Measurements from ENCODE around the gene NFYA. TPM values are rescaled to one million over a fixed set of nuclear protein-coding genes. Genes with fewer than 3 reads are reported as not detected.

The NFYA gene
- total and polyA plus RNA-seq, 2 of the 4 experiments (the other 2 are of a cell fraction) = 10.9 to 28.5 TPM

DNA sequence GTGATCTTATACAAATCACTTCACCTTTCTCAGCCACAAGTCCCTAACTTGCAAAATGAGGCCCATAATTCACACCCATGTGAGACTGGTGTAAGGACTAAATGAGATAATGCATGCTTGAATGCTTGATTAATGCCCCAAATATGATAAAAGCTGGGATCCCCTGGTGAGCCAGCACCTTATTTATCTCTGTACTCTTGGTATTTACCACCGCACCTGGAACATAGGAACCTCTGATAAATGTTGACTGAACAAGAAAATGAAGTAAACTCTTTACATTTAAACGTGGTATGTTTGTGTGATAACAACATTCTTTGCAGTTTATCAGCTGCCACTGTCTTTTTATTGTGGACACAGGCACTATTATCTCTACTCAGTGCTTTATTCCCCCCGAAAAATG lies 22.2 kb upstream of the NFYA start:
- WGBS, 2 experiments (ENCODE audit: extremely low coverage in 2 of 2, insufficient read length in 1 of 2) = no CpG with 5 or more reads among the region's 3 CpGs
- in situ Hi-C loops (cut with MboI; ENCODE audit: low sequenced_read_pairs) (no loop called here), dilution Hi-C loops (cut with HindIII; ENCODE audit: low sequenced_read_pairs, unreplicated experiment) (no loop called here), intact Hi-C loops (cut with micrococcal nuclease) (no loop called here)
- H3K56ac ChIP-seq (ENCODE audit: extremely low read depth, insufficient read depth, low read length) = no peak overlapping the region
- no peak overlapping the region for H4K5ac ChIP-seq (ENCODE audit: low read depth, low read length)
- H2BK15ac ChIP-seq (ENCODE audit: low read depth, low read length) = no peak overlapping the region
- no peak overlapping the region for H3K14ac ChIP-seq (replicated peaks; ENCODE audit: low read depth, low read length)
- H2AK5ac ChIP-seq (ENCODE audit: low read depth, low read length) = no peak overlapping the region
- H3K36me3 ChIP-seq (ENCODE audit: control insufficient read depth, insufficient read depth, low read length) = no peaks in the 10 kb centered on the region
- 0 out of 2 replicates have a peak, but pooled peaks cover 4% of the 10 kb centered on the region for H3K9me1 ChIP-seq (ENCODE audit: insufficient read depth, low read length)
- CTCF ChIA-PET = no interaction called here
- H4K20me1 ChIP-seq (ENCODE audit: insufficient read depth, low read length) = no peaks in the 10 kb centered on the region
- H2BK20ac ChIP-seq (ENCODE audit: low read depth, low read length) = no peak overlapping the region
- no peak overlapping the region for H3K23ac ChIP-seq (ENCODE audit: low read depth, low read length)
- H2BK5ac ChIP-seq (ENCODE audit: low read depth, low read length, poor library complexity, severe bottlenecking) = no peak overlapping the region
- H3K4me1 ChIP-seq (ENCODE audit: control insufficient read depth, insufficient read depth, low read length) = peaks cover 4% of the 10 kb centered on the region; the same call in 1 of the 2 replicates
- POLR2A ChIA-PET (ENCODE audit: unreplicated experiment) = no interaction called here
- no peak overlapping the region for H3K27ac ChIP-seq (ENCODE audit: insufficient read depth, low read length)
- H3K4me3 ChIP-seq (ENCODE audit: insufficient read depth, low read depth, low read length) = no peak overlapping the region
- no peak for DNase-seq
- no peak overlapping the region for H2BK120ac ChIP-seq (ENCODE audit: low read depth, low read length)
- peaks cover 16% of the 10 kb centered on the region for H3K27me3 ChIP-seq (ENCODE audit: control insufficient read depth, insufficient read depth, low read length)
- no peak overlapping the region for H3K18ac ChIP-seq (ENCODE audit: low read depth, low read length)
- H4K91ac ChIP-seq (ENCODE audit: insufficient read depth, low read depth, low read length) = no peak overlapping the region
- no peak overlapping the region for H2AK9ac ChIP-seq (replicated peaks; ENCODE audit: low read depth, low read length, poor library complexity)
- no peak overlapping the region for H3K4ac ChIP-seq (ENCODE audit: low read depth, low read length)
- BruUV-seq (replicated peaks) = no TSS peak
- no peak overlapping the region for H3K4me2 ChIP-seq (ENCODE audit: low read depth, low read length)
- ATAC-seq (ENCODE audit: low read depth) = no peak
- H2AFZ ChIP-seq (replicated peaks; ENCODE audit: low read length, poor library complexity) = no peak overlapping the region
- no peaks in the 10 kb centered on the region for H3K9me3 ChIP-seq (ENCODE audit: control insufficient read depth, insufficient read depth, low read length)
- TF ChIP-seq, protein P1, sequence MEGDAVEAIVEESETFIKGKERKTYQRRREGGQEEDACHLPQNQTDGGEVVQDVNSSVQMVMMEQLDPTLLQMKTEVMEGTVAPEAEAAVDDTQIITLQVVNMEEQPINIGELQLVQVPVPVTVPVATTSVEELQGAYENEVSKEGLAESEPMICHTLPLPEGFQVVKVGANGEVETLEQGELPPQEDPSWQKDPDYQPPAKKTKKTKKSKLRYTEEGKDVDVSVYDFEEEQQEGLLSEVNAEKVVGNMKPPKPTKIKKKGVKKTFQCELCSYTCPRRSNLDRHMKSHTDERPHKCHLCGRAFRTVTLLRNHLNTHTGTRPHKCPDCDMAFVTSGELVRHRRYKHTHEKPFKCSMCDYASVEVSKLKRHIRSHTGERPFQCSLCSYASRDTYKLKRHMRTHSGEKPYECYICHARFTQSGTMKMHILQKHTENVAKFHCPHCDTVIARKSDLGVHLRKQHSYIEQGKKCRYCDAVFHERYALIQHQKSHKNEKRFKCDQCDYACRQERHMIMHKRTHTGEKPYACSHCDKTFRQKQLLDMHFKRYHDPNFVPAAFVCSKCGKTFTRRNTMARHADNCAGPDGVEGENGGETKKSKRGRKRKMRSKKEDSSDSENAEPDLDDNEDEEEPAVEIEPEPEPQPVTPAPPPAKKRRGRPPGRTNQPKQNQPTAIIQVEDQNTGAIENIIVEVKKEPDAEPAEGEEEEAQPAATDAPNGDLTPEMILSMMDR (conservative IDR thresholded peaks at IDR 0.05; ENCODE audit: low read depth, low read length) = no peak
- no peak overlapping the region for H4K8ac ChIP-seq (ENCODE audit: low read depth in 2 of 2, low read length in 2 of 2)
- no peak overlapping the region for H3K9ac ChIP-seq (ENCODE audit: low read depth, low read length)
- H3K79me1 ChIP-seq (ENCODE audit: low read depth in 1 of 2, low read length in 2 of 2) = no peaks in the 10 kb centered on the region

All from IMR-90 (cell line).